Osteoblast (primary cell): ENCODE results near the gene COA1. TPM values are rescaled to one million over a fixed set of nuclear protein-coding genes. Genes with fewer than 3 reads are reported as not detected.

Source experiments
- DNase-seq: peaks from one replicate; pipeline ENCODE4 v3.0.0; 2011; ENCODE audit warnings: low spot score, mixed read lengths; ENCODE audit not compliant: insufficient read length; ENCODE audit errors: missing footprints
- H2AFZ ChIP-seq: 2 replicates; pipeline ENCODE4 v1.6.0; 2011; ENCODE audit warnings: mild to moderate bottlenecking, low read length
- H3K27ac ChIP-seq: 2 replicates; pipeline ENCODE4 v1.5.1; 2011; ENCODE audit warnings: mild to moderate bottlenecking, low read depth, low read length, moderate library complexity
- H3K27me3 ChIP-seq: 2 replicates; pipeline ENCODE4 v1.6.0; 2012; ENCODE audit warnings: mild to moderate bottlenecking, control low read depth, inconsistent platforms, low read length, moderate library complexity; ENCODE audit not compliant: insufficient read depth
- H3K36me3 ChIP-seq: 2 replicates; pipeline ENCODE4 v1.5.1; 2011; ENCODE audit warnings: mild to moderate bottlenecking, low read length, control low read depth, moderate library complexity; ENCODE audit not compliant: insufficient read depth
- H3K4me1 ChIP-seq: 2 replicates; pipeline ENCODE4 v1.5.1; 2011; ENCODE audit warnings: mild to moderate bottlenecking, low read length, control low read depth, moderate library complexity; ENCODE audit not compliant: insufficient read depth
- H3K4me2 ChIP-seq: 2 replicates; pipeline ENCODE4 v1.6.0; 2011; ENCODE audit warnings: mild to moderate bottlenecking, low read length; ENCODE audit not compliant: insufficient read depth
- H3K4me3 ChIP-seq: fragments of 200-600 bp; sonication (generic); 3 replicates; pipeline ENCODE4 v1.5.1; 2012; ENCODE audit warnings: mild to moderate bottlenecking, low read length, inconsistent platforms; ENCODE audit not compliant: insufficient read depth
- H3K79me2 ChIP-seq: 2 replicates; pipeline ENCODE4 v1.6.0; 2012; ENCODE audit warnings: mild to moderate bottlenecking, low read length, control low read depth, inconsistent platforms; ENCODE audit not compliant: insufficient read depth
- H3K9me3 ChIP-seq: 2 replicates; pipeline ENCODE4 v1.5.1; 2011; ENCODE audit warnings: low read depth, low read length, control low read depth
- H4K20me1 ChIP-seq: 2 replicates; pipeline ENCODE4 v1.6.0; 2012; ENCODE audit warnings: mild to moderate bottlenecking, low read length, control low read depth; ENCODE audit not compliant: insufficient read depth
- CTCF ChIP-seq: IDR thresholded peaks from 2 replicates; pipeline ENCODE4 v1.5.1; 2011; ENCODE audit warnings: mild to moderate bottlenecking, low read depth, low read length, moderate library complexity; ENCODE audit errors: extremely low read depth
- total RNA-seq: library from RNA; depleted of rRNA; stranded (reverse); fragments of >200 nt; gene quantifications from 2 replicates; pipeline ENCODE4 v1.2.3, GENCODE V29; 2012

Gene COA1
- total RNA-seq, 1 donor, result 34.0 TPM

- Histone ChIP-seq H3K4me2 (peak overlapping the region; percentile 4), H3K4me3 (no peak overlapping the region), H3K27ac (peak overlapping the region; percentile 67), H3K36me3 (peaks cover 4% of the 10 kb centered on the region), H3K27me3 (no peaks in the 10 kb centered on the region), H3K9me3 (no peaks in the 10 kb centered on the region), H2AFZ (no peak overlapping the region), H3K4me1 (peaks cover 59% of the 10 kb centered on the region), H4K20me1 (peaks cover 80% of the 10 kb centered on the region), H3K79me2 (peaks cover 100% of the 10 kb centered on the region)
- TF ChIP-seq CTCF, result no peak
- no peak for DNase-seq
Observed at GRCh38 chr7:43590862-43591557, 138.3 kb downstream of the COA1 start.

- Histone ChIP-seq H3K4me2 (no peak overlapping the region), H3K9me3 (no peaks in the 10 kb centered on the region), H4K20me1 (peaks cover 79% of the 10 kb centered on the region), H3K27me3 (no peaks in the 10 kb centered on the region), H2AFZ (no peak overlapping the region), H3K4me3 (no peak overlapping the region), H3K27ac (peak overlapping the region; percentile 34), H3K36me3 (no peaks in the 10 kb centered on the region), H3K4me1 (peaks cover 56% of the 10 kb centered on the region), H3K79me2 (peaks cover 100% of the 10 kb centered on the region)
- no peak for TF ChIP-seq CTCF
- no peak for DNase-seq
Observed at GRCh38 chr7:43589728-43590127, 139.6 kb downstream of the COA1 start.

Other genes with a start within 250 kb of the COA1 start
- 95.2 and 109 TPM in 2 replicates for gene STK17A, start 146.4 kb downstream of the COA1 start, total RNA-seq
- gene BLVRA, start 29.2 kb upstream of the COA1 start, total RNA-seq, result 20.6 and 21.5 TPM in 2 replicates
- 69.0 and 93.7 TPM in 2 replicates for gene MRPS24, start 140.0 kb upstream of the COA1 start, total RNA-seq
- gene URGCP, start 177.1 kb upstream of the COA1 start, total RNA-seq, result 28.9 and 30.4 TPM in 2 replicates
- gene UBE2D4, start 196.9 kb upstream of the COA1 start, total RNA-seq, result 19.2 and 22.1 TPM in 2 replicates